ENCODE results near the gene RAET1G. TPM values are rescaled to one million over a fixed set of nuclear protein-coding genes. Genes with fewer than 3 reads are reported as not detected.
"Not testable (repeated sequence)": the region's sequence is repeated elsewhere in the genome, so short reads cannot be mapped to it uniquely, and the experiment has no call there.

The RAET1G gene
- total RNA-seq, 1 experiment from 2014 or later: not detected

DNA sequence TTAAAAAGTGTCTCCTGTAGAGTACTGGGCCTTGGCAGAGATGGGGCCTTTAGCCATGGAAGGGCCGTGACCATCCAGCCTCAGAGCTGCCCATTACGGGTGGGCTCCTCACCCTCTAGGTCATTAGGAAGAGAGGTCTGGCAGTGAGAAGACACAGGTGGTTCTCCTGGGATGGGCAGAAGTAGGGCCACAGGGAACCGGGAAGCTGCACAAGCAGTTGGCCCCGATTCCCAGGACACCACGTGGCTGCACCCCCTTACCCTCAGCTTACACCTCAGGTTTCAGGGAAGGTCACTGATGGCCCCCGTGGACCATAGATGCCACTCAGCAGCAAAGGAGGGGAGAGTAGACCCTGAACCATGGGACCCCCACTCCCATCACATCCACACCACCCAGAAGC, 1.6 kb downstream of the RAET1G start:
- ChIA-PET CTCF (no interaction called here), POLR2A (no interaction called here)
- Mint-ChIP-seq H3K27ac (ENCODE audit: unreplicated experiment) (no peak overlapping the region), H3K36me3 (ENCODE audit: insufficient read depth, unreplicated experiment) (no peaks in the 10 kb centered on the region), H3K4me3 (ENCODE audit: unreplicated experiment) (no peak overlapping the region), H3K27me3 (ENCODE audit: insufficient read depth, unreplicated experiment) (peaks cover 31% of the 10 kb centered on the region), H3K9me3 (ENCODE audit: unreplicated experiment) (no peaks in the 10 kb centered on the region), H3K4me1 (ENCODE audit: low read depth, unreplicated experiment) (peaks cover 7% of the 10 kb centered on the region)
- no peaks in the 10 kb centered on the region for H3K9me3 ChIP-seq
- H3K36me3 ChIP-seq (ENCODE audit: control insufficient read depth, insufficient read depth, low read length): no peaks in the 10 kb centered on the region
- no peaks in the 10 kb centered on the region for H3K4me1 ChIP-seq
- peak in 1 of 2 experiments; percentile 14 for DNase-seq
- TF ChIP-seq CTCF (IDR thresholded peaks at IDR 0.05; ENCODE audit: insufficient read depth in 1 of 2, low read depth in 1 of 2, low read length in 1 of 2, severe bottlenecking in 1 of 2, unreplicated experiment in 1 of 2): no peak
- H3K27me3 ChIP-seq (replicated peaks; ENCODE audit: control insufficient read depth, insufficient read depth, low read length): peaks cover 1% of the 10 kb centered on the region
- intact Hi-C loops (cut with micrococcal nuclease; ENCODE audit: unreplicated experiment): loop anchor here (5.0 kb wide), 1 partner anchor 39 kb away; no protein-coding TSS in a partner anchor
- BruUV-seq (replicated peaks): no TSS peak
- H3K4me3 ChIP-seq (ENCODE audit: low read depth, low read length): no peak overlapping the region

DNA sequence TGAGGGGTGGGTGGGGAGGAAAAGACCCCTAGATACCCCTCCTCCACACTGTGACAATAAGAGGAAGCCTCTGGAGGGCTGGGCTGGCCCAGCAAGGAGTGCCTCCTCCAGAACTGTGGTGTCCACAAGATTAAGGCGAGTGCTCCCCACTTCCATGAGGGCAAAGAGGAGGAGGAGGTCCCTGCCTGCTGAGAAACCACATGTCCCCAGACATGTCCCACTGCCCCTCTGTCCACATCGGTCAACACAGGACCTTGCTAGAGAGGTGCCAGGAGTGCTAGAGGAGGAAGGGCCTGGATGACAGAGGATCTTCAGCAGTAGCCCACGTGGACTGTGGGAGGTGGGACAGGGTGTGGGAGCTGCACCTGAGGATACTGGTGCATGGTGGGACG, 3.1 kb downstream of the RAET1G start:
- Mint-ChIP-seq H3K4me3 (ENCODE audit: unreplicated experiment) (no peak overlapping the region), H3K4me1 (ENCODE audit: low read depth, unreplicated experiment) (peaks cover 7% of the 10 kb centered on the region), H3K27ac (ENCODE audit: unreplicated experiment) (no peak overlapping the region), H3K27me3 (ENCODE audit: insufficient read depth, unreplicated experiment) (peaks cover 25% of the 10 kb centered on the region), H3K36me3 (ENCODE audit: insufficient read depth, unreplicated experiment) (no peaks in the 10 kb centered on the region), H3K9me3 (ENCODE audit: unreplicated experiment) (no peaks in the 10 kb centered on the region)
- CTCF ChIA-PET: interaction anchor here (0.7 kb wide), 1 partner anchor 203 kb away, joined by 3 read pairs; no protein-coding TSS in a partner anchor
- Histone ChIP-seq H3K36me3 (ENCODE audit: control insufficient read depth, insufficient read depth, low read length) (no peaks in the 10 kb centered on the region), H3K9me3 (no peaks in the 10 kb centered on the region), H3K4me3 (ENCODE audit: low read depth, low read length) (no peak overlapping the region), H3K4me1 (no peaks in the 10 kb centered on the region), H3K27me3 (replicated peaks; ENCODE audit: control insufficient read depth, insufficient read depth, low read length) (peaks cover 1% of the 10 kb centered on the region)
- intact Hi-C loops (cut with micrococcal nuclease; ENCODE audit: unreplicated experiment): loop anchor here (5.0 kb wide), 1 partner anchor 38 kb away; no protein-coding TSS in a partner anchor
- POLR2A ChIA-PET: no interaction called here
- no peak for TF ChIP-seq CTCF (IDR thresholded peaks at IDR 0.05; ENCODE audit: insufficient read depth in 1 of 2, low read depth in 1 of 2, low read length in 1 of 2, severe bottlenecking in 1 of 2, unreplicated experiment in 1 of 2)
- DNase-seq: peak in 1 of 2 experiments; percentile 9
- no TSS peak for BruUV-seq (replicated peaks)

- H3K36me3 Mint-ChIP-seq (ENCODE audit: insufficient read depth, unreplicated experiment); POLR2A ChIA-PET; H3K4me3 Mint-ChIP-seq (ENCODE audit: unreplicated experiment); H3K4me1 ChIP-seq; H3K4me1 Mint-ChIP-seq (ENCODE audit: low read depth, unreplicated experiment); H3K36me3 ChIP-seq (ENCODE audit: control insufficient read depth, insufficient read depth, low read length); CTCF ChIA-PET; BruUV-seq (replicated peaks); intact Hi-C loops (cut with micrococcal nuclease; ENCODE audit: unreplicated experiment); H3K27me3 ChIP-seq (replicated peaks; ENCODE audit: control insufficient read depth, insufficient read depth, low read length); H3K4me3 ChIP-seq (ENCODE audit: low read depth, low read length); H3K9me3 ChIP-seq; H3K9me3 Mint-ChIP-seq (ENCODE audit: unreplicated experiment); H3K27ac Mint-ChIP-seq (ENCODE audit: unreplicated experiment): not testable (repeated sequence)
- peaks cover 26% of the 10 kb centered on the region for H3K27me3 Mint-ChIP-seq (ENCODE audit: insufficient read depth, unreplicated experiment)
- peak in 1 of 2 experiments; percentile 7 for DNase-seq
Measured at GRCh38 chr6:149919126-149919833, 3.6 kb downstream of the RAET1G start.
